ENCODE results near the gene PTPRN2.
A peak's percentile ranks its signal among the peaks of the same experiment; 100 is the strongest.

DNA sequence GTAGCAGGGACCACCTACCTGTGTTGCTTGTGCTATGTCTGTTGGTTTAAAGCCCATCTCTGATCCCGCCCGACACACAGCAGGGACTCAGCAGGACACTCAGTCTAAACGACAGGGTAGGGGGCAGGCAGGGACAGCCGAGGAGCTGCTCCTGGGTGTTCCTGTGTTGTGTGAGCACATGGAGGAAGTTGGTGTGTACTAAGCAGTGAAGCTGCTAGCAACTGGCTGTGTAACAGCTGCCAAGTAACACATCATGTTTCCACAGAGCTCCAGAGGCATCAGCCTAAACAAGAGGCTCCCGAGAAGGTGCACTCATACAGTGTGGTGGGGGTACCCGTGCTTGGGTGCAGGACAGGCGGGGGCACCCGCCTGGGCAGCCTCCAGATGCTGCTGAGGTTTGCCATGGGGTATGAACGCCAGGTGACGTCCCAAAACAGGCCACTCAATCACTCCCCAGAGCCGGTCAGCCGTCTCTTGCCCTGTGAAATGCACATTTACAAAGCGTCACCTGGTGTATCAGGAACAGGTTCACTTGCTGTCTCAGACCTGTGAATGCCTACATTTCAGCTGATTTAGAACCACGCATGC is 59.6 kb downstream of the PTPRN2 start:
- TF ChIP-seq, protein P1, sequence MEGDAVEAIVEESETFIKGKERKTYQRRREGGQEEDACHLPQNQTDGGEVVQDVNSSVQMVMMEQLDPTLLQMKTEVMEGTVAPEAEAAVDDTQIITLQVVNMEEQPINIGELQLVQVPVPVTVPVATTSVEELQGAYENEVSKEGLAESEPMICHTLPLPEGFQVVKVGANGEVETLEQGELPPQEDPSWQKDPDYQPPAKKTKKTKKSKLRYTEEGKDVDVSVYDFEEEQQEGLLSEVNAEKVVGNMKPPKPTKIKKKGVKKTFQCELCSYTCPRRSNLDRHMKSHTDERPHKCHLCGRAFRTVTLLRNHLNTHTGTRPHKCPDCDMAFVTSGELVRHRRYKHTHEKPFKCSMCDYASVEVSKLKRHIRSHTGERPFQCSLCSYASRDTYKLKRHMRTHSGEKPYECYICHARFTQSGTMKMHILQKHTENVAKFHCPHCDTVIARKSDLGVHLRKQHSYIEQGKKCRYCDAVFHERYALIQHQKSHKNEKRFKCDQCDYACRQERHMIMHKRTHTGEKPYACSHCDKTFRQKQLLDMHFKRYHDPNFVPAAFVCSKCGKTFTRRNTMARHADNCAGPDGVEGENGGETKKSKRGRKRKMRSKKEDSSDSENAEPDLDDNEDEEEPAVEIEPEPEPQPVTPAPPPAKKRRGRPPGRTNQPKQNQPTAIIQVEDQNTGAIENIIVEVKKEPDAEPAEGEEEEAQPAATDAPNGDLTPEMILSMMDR (IDR thresholded peaks at IDR 0.05; ENCODE audit: low read depth, low read length) = no peak
- no peak for TF ChIP-seq POLR2A (IDR thresholded peaks at IDR 0.05; ENCODE audit: extremely low read depth, insufficient read length)
- TF ChIP-seq MYC (IDR thresholded peaks at IDR 0.05; ENCODE audit: low read depth, low read length) = peak; percentile 63; the same call in 1 of the 2 replicates
- TF ChIP-seq, protein P2, sequence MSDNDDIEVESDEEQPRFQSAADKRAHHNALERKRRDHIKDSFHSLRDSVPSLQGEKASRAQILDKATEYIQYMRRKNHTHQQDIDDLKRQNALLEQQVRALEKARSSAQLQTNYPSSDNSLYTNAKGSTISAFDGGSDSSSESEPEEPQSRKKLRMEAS (IDR thresholded peaks at IDR 0.05; ENCODE audit: low read depth, low read length) = peak; percentile 61
